H1 (cell line): ENCODE measurements around the gene RASSF4. TPM values are rescaled to one million over a fixed set of nuclear protein-coding genes. Genes with fewer than 3 reads are reported as not detected.

ENCODE experiments used
- CTCF ChIA-PET: fragments of 300-600 bp; sonication (Branson Sonifier 250); formaldehyde crosslinking; loops from one replicate; lab custom pipeline; 2021; ENCODE audit not compliant: partially characterized antibody; lab: Charles Lee
- POLR2A ChIA-PET: fragments of 300-600 bp; sonication (Branson Sonifier 250); formaldehyde crosslinking; loops from one replicate; lab custom pipeline; 2021; ENCODE audit warnings: inconsistent platforms; ENCODE audit not compliant: partially characterized antibody; lab: Charles Lee
- DNase-seq, 2 experiments: peaks; one replicate each; pipeline versions ENCODE4 v3.0.0 to v3.0.0-alpha.2; 2010 to 2022; ENCODE audit warnings: low spot score in 2 of 2, low read depth in 1 of 2, mixed read lengths in 1 of 2
- FAIRE-seq: peaks from 2 replicates; lab custom pipeline; 2011; peaks lifted over from hg19 to GRCh38; lab: Jason Lieb, UNC
- H2AFZ ChIP-seq: 2 replicates; pipeline ENCODE4 v1.8.1; 2012; ENCODE audit warnings: low read length, inconsistent platforms
- H2AK5ac ChIP-seq: 2 replicates; pipeline ENCODE4 v1.6.1; 2013; ENCODE audit warnings: low read depth, low read length
- H2BK120ac ChIP-seq: replicated peaks from 2 replicates; pipeline ENCODE3; 2013; ENCODE audit warnings: low read depth, low read length, inconsistent platforms
- H2BK12ac ChIP-seq: 2 replicates; pipeline ENCODE4 v1.6.1; 2013; ENCODE audit warnings: low read depth, low read length
- H2BK15ac ChIP-seq: 2 replicates; pipeline ENCODE4 v1.6.1; 2013; ENCODE audit warnings: low read length
- H2BK20ac ChIP-seq: 2 replicates; pipeline ENCODE4 v1.6.1; 2013; ENCODE audit warnings: low read length
- H2BK5ac ChIP-seq: 2 replicates; pipeline ENCODE4 v1.6.1; 2013; ENCODE audit warnings: low read depth, low read length
- H3K14ac ChIP-seq: 2 replicates; pipeline ENCODE4 v1.6.1; 2013; ENCODE audit warnings: inconsistent platforms; ENCODE audit not compliant: insufficient read length
- H3K18ac ChIP-seq: 2 replicates; pipeline ENCODE4 v1.6.1; 2013; ENCODE audit warnings: low read length; ENCODE audit errors: extremely low read depth
- H3K23ac ChIP-seq: 2 replicates; pipeline ENCODE4 v1.6.1; 2013; ENCODE audit warnings: inconsistent platforms; ENCODE audit not compliant: insufficient read length
- H3K23me2 ChIP-seq: 2 replicates; pipeline ENCODE4 v1.6.1; 2013; ENCODE audit warnings: low read depth, low read length
- H3K27ac ChIP-seq: 2 replicates; pipeline ENCODE4 v1.6.1; 2011; ENCODE audit warnings: low read depth, low read length, inconsistent platforms
- H3K27me3 ChIP-seq, 4 experiments: replicated peaks in 1 of 4; 1 replicate in 1 of 4; 2 replicates in 3 of 4; pipeline versions ENCODE4 v1.6.1 to v1.8.1; 2011 to 2013; ENCODE audit warnings: low read length in 3 of 4, mild to moderate bottlenecking in 3 of 4, inconsistent platforms in 2 of 4, mixed read lengths in 2 of 4, moderate library complexity in 1 of 4; ENCODE audit not compliant: control insufficient read depth in 3 of 4, insufficient read depth in 3 of 4; ENCODE audit errors: extremely low read depth in 1 of 4
- H3K36me3 ChIP-seq, 4 experiments: 2 replicates each; pipeline versions ENCODE4 v1.6.1 to v1.8.1; 2011 to 2013; ENCODE audit warnings: mild to moderate bottlenecking in 4 of 4, low read length in 3 of 4, moderate library complexity in 2 of 4, control low read depth in 1 of 4, inconsistent platforms in 1 of 4; ENCODE audit not compliant: insufficient read depth in 4 of 4, control insufficient read depth in 2 of 4
- H3K4ac ChIP-seq: replicated peaks from 2 replicates; pipeline ENCODE3; 2013; ENCODE audit warnings: low read length, low read depth, mixed read lengths, inconsistent platforms; ENCODE audit not compliant: insufficient read length
- H3K4me1 ChIP-seq, 4 experiments: replicated peaks in 1 of 4; 1 replicate in 1 of 4; 2 replicates in 3 of 4; pipeline versions ENCODE4 v1.6.1 to v1.8.1; 2011 to 2013; ENCODE audit warnings: low read length in 3 of 4, inconsistent platforms in 2 of 4, mixed read lengths in 1 of 4; ENCODE audit not compliant: insufficient read depth in 4 of 4, control insufficient read depth in 3 of 4
- H3K4me2 ChIP-seq, 2 experiments: 2 replicates each; pipeline versions ENCODE4 v1.6.1 to v1.8.1; 2011 to 2013; ENCODE audit warnings: low read depth in 2 of 2, low read length in 2 of 2, control low read depth in 1 of 2, inconsistent platforms in 1 of 2, mild to moderate bottlenecking in 1 of 2; ENCODE audit not compliant: insufficient read depth in 1 of 2
- H3K4me3 ChIP-seq, 4 experiments: fragments of 200-600, 300-600 bp in 1 of 4; sonication (generic), shearing (Covaris generic), sonication (Bioruptor Twin) in 1 of 4; 2 replicates each; pipeline versions ENCODE4 v1.5.1 to v1.8.1; 2011 to 2016; ENCODE audit warnings: low read length in 4 of 4, low read depth in 3 of 4, control low read depth in 2 of 4, inconsistent platforms in 2 of 4, mild to moderate bottlenecking in 2 of 4, mixed read lengths in 1 of 4, moderate library complexity in 1 of 4; ENCODE audit not compliant: insufficient read depth in 2 of 4; ENCODE audit errors: extremely low read depth in 1 of 4
- H3K56ac ChIP-seq: replicated peaks from 2 replicates; pipeline ENCODE3; 2013; ENCODE audit warnings: low read depth, mild to moderate bottlenecking, mixed read lengths, low read length, inconsistent platforms; ENCODE audit not compliant: insufficient read length
- H3K79me1 ChIP-seq: 2 replicates; pipeline ENCODE4 v1.6.1; 2013; ENCODE audit warnings: low read depth, low read length, control low read depth
- H3K79me2 ChIP-seq, 2 experiments: 2 replicates each; pipeline versions ENCODE4 v1.6.1 to v1.8.1; 2012 to 2013; ENCODE audit warnings: low read length in 2 of 2, mild to moderate bottlenecking in 2 of 2, inconsistent platforms in 1 of 2; ENCODE audit not compliant: insufficient read depth in 2 of 2, control insufficient read depth in 1 of 2
- H3K9ac ChIP-seq, 4 experiments: replicated peaks in 1 of 4; 1 replicate in 1 of 4; 2 replicates in 3 of 4; pipeline versions ENCODE4 v1.6.1 to v1.8.1; 2011 to 2013; ENCODE audit warnings: low read depth in 3 of 4, low read length in 3 of 4, control low read depth in 2 of 4, mild to moderate bottlenecking in 2 of 4, moderate library complexity in 2 of 4, inconsistent platforms in 1 of 4; ENCODE audit errors: extremely low read depth in 1 of 4
- H3K9me3 ChIP-seq, 2 experiments: 2 replicates each; pipeline versions ENCODE4 v1.6.1 to v1.8.1; 2012 to 2013; ENCODE audit warnings: mild to moderate bottlenecking in 2 of 2, moderate library complexity in 2 of 2, control low read depth in 1 of 2, inconsistent platforms in 1 of 2, low read depth in 1 of 2, low read length in 1 of 2, mixed read lengths in 1 of 2; ENCODE audit not compliant: insufficient read depth in 2 of 2
- H4K20me1 ChIP-seq, 2 experiments: replicated peaks in 1 of 2; 2 replicates each; pipeline versions ENCODE3 to v1.8.1; 2011 to 2013; ENCODE audit warnings: inconsistent platforms in 2 of 2, low read length in 2 of 2, mild to moderate bottlenecking in 1 of 2; ENCODE audit not compliant: insufficient read depth in 2 of 2, control insufficient read depth in 1 of 2
- H4K5ac ChIP-seq: 2 replicates; pipeline ENCODE4 v1.6.1; 2013; ENCODE audit warnings: low read length, low read depth, mixed read lengths, inconsistent platforms; ENCODE audit not compliant: insufficient read length
- H4K8ac ChIP-seq: 2 replicates; pipeline ENCODE4 v1.8.0; 2013; ENCODE audit warnings: mild to moderate bottlenecking, moderate library complexity, low read length, inconsistent platforms; ENCODE audit not compliant: insufficient read depth; ENCODE audit errors: extremely low read depth
- H4K91ac ChIP-seq: replicated peaks from 2 replicates; pipeline ENCODE3; 2013; ENCODE audit warnings: low read length, mixed read lengths, inconsistent platforms; ENCODE audit not compliant: insufficient read length
- BCL11A ChIP-seq, 2 experiments: IDR thresholded peaks; one replicate each; pipeline ENCODE4 v1.6.1; 2011; ENCODE audit warnings: low read depth in 2 of 2, low read length in 2 of 2, mild to moderate bottlenecking in 2 of 2
- MAFK ChIP-seq: IDR thresholded peaks from 2 replicates; pipeline ENCODE4 v1.6.1; 2012; ENCODE audit warnings: low read depth, mild to moderate bottlenecking, improper control_type of control experiment, low read length
- SRF ChIP-seq: IDR thresholded peaks from 2 replicates; pipeline ENCODE4 v1.6.1; 2011; ENCODE audit warnings: mild to moderate bottlenecking, low read depth, low read length, moderate library complexity
- SUZ12 ChIP-seq: fragments of 200-600 bp; sonication (generic); IDR thresholded peaks from 2 replicates; pipeline ENCODE4 v1.6.1; 2012; ENCODE audit warnings: mild to moderate bottlenecking, inconsistent platforms, low read length, moderate library complexity, mixed read lengths
- TEAD4 ChIP-seq: IDR thresholded peaks from 2 replicates; pipeline ENCODE4 v1.6.1; 2012; ENCODE audit warnings: low read depth, low read length, inconsistent platforms, mixed read lengths
- WGBS, 2 experiments: shearing (Covaris generic) in 1 of 2; methylation state at CpG; one replicate each; pipeline versions ENCODE4 v1.1.6 to v1.1.7; 2013 to 2015; ENCODE audit warnings: low lambda C conversion rate in 2 of 2, mixed read lengths in 2 of 2, inconsistent platforms in 1 of 2, low coverage in 1 of 2, missing lambda C conversion rate in 1 of 2; ENCODE audit not compliant: insufficient replicate concordance in 2 of 2, insufficient coverage in 1 of 2, insufficient read length in 1 of 2; ENCODE audit errors: extremely low coverage in 1 of 2, missing lambda C conversion rate in 1 of 2; 5-methylcytosine and 5-hydroxymethylcytosine counted together
- polyA plus RNA-seq, 7 experiments: library from polyadenylated mRNA; depleted of rRNA in 3 of 7; stranded (reverse) in 5 of 7; unstranded in 2 of 7; fragments of >200 nt in 5 of 7; fragments of 200-250 nt in 2 of 7; gene quantifications; 1 replicate in 5 of 7; 2 replicates in 1 of 7; 4 replicates in 1 of 7; pipeline versions ENCODE4 v1.2.1 to v1.2.3, GENCODE V29; 2011 to 2013; ENCODE audit warnings: missing spikeins in 2 of 7, mixed read lengths in 2 of 7
- total RNA-seq: library from RNA; stranded (reverse); fragmentation: NEBNext Ultra II Directional; extraction: Animal tissue kit (Norgen Biotek cat#: 25700); gene quantifications from 2 replicates; pipeline ENCODE4 v1.2.1, GENCODE V29; 2021
- TF ChIP-seq, protein P1 (sequence below): IDR thresholded peaks from 2 replicates; pipeline ENCODE4 v1.6.1; 2011; ENCODE audit warnings: low read depth, mild to moderate bottlenecking, low read length; ENCODE audit not compliant: insufficient read depth

RASSF4 gene
- total and polyA plus RNA-seq, 2 of the 8 experiments (the other 6 are each of a cell fraction or from before 2014, with no cell fraction given) = 14.3 to 14.5 TPM

- Histone ChIP-seq H3K23me2 (peaks cover 14% of the 10 kb centered on the region; the same call in 1 of the 2 replicates), H3K36me3 (peaks cover 0 to 6% (median 0%) of the 10 kb centered on the region in 4 experiments; a peak in 3 of 8 replicates), H3K14ac (no peak overlapping the region), H2BK20ac (no peak overlapping the region), H3K4me2 (no peak overlapping the region), H3K56ac (no peak overlapping the region), H3K79me2 (no peaks in the 10 kb centered on the region), H2BK12ac (no peak overlapping the region), H3K9ac (no peak overlapping the region), H3K27me3 (no peaks in the 10 kb centered on the region; a peak in 1 of 7 replicates), H3K9me3 (no peaks in the 10 kb centered on the region), H2BK15ac (no peak overlapping the region), H4K5ac (no peak overlapping the region), H2BK5ac (no peak overlapping the region), H3K4ac (no peak overlapping the region), H3K18ac (no peak overlapping the region), H4K8ac (no peak overlapping the region), H2AFZ (no peak overlapping the region), H3K4me1 (peaks cover 12 to 28% (median 22%) of the 10 kb centered on the region in 4 experiments), H3K23ac (no peak overlapping the region), H2AK5ac (no peak overlapping the region), H2BK120ac (no peak overlapping the region), H3K27ac (no peak overlapping the region), H4K20me1 (peaks cover 0 to 2% of the 10 kb centered on the region in 2 experiments), H4K91ac (no peak overlapping the region), H3K4me3 (no peak overlapping the region), H3K79me1 (peaks cover 5% of the 10 kb centered on the region; the same call in 1 of the 2 replicates)
- no peak for DNase-seq
- FAIRE-seq = no peak
- 91% methylated on average over 8 of the region's 8 CpGs; no CpG with 5 or more reads in 1 of the 2 experiments for WGBS, 2 experiments
- ChIA-PET POLR2A (no interaction called here), CTCF (interaction anchor here (10.7 to 11.2 kb wide), 3 partner anchors 20 to 35 kb away, joined by 84 to 143 read pairs (median 119); no protein-coding TSS in a partner anchor)
- TF ChIP-seq, protein P1, sequence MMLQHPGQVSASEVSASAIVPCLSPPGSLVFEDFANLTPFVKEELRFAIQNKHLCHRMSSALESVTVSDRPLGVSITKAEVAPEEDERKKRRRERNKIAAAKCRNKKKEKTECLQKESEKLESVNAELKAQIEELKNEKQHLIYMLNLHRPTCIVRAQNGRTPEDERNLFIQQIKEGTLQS = no peak
- no peak for TF ChIP-seq MAFK
- TF ChIP-seq BCL11A (IDR thresholded peaks at IDR 0.05; ENCODE audit: low read depth in 2 of 2, low read length in 2 of 2) = no peak
- no peak for TF ChIP-seq SUZ12
- TF ChIP-seq TEAD4 = no peak
- no peak for TF ChIP-seq SRF
Observed at GRCh38 chr10:44970812-44971395, 11.3 kb downstream of the RASSF4 start.
